GM23338 (cell line): ENCODE results near the gene C1QTNF1. TPM values are rescaled to one million over a fixed set of nuclear protein-coding genes. Genes with fewer than 3 reads are reported as not detected.

ENCODE experiments used
- ATAC-seq: fragments of 200-7000 bp; cut with Tn5 transposase; 3 replicates; pipeline ENCODE4 v1.9.1; 2020
- DNase-seq: peaks from one replicate; pipeline ENCODE4 v3.0.0-alpha.2; 2015; ENCODE audit warnings: low spot score
- H2AFZ ChIP-seq: fragments of 200-600 bp; sonication (generic); 2 replicates; pipeline ENCODE4 v1.8.0; 2016; ENCODE audit warnings: antibody characterized with exemption, mild to moderate bottlenecking, moderate library complexity
- H3F3A ChIP-seq: fragments of 200-600 bp; sonication (generic); replicated peaks from 2 replicates; pipeline ENCODE4 v1.8.0; 2017; ENCODE audit warnings: antibody characterized with exemption, mixed run types, low read depth
- H3K27ac ChIP-seq: fragments of 200-600 bp; sonication (generic); 2 replicates; pipeline ENCODE4 v1.6.1; 2016; ENCODE audit warnings: low read depth
- H3K27me3 ChIP-seq: fragments of 200-600 bp; sonication (generic); 2 replicates; pipeline ENCODE4 v1.8.0; 2016; ENCODE audit warnings: mild to moderate bottlenecking, mixed run types, moderate library complexity; ENCODE audit not compliant: insufficient read depth
- H3K36me3 ChIP-seq: fragments of 200-600 bp; sonication (generic); 2 replicates; pipeline ENCODE4 v1.8.0; 2016; ENCODE audit warnings: mild to moderate bottlenecking; ENCODE audit not compliant: insufficient read depth
- H3K4me1 ChIP-seq: fragments of 200-600 bp; sonication (generic); 2 replicates; pipeline ENCODE4 v1.8.0; 2016; ENCODE audit warnings: mild to moderate bottlenecking, moderate library complexity; ENCODE audit not compliant: insufficient read depth
- H3K4me2 ChIP-seq: fragments of 200-600 bp; sonication (generic); 2 replicates; pipeline ENCODE4 v1.7.1; 2017; ENCODE audit warnings: mixed run types
- H3K4me3 ChIP-seq: fragments of 200-600 bp; sonication (generic); 2 replicates; pipeline ENCODE4 v1.6.1; 2016; ENCODE audit warnings: mixed run types
- H3K79me2 ChIP-seq: fragments of 200-600 bp; sonication (generic); replicated peaks from 2 replicates; pipeline ENCODE4 v1.8.0; 2017; ENCODE audit warnings: mild to moderate bottlenecking; ENCODE audit not compliant: insufficient read depth
- H3K9me2 ChIP-seq: fragments of 200-600 bp; sonication (generic); 2 replicates; pipeline ENCODE4 v1.8.0; 2017; ENCODE audit not compliant: insufficient read depth
- H4K20me1 ChIP-seq: fragments of 200-600 bp; sonication (generic); replicated peaks from 2 replicates; pipeline ENCODE4 v1.8.0; 2017; ENCODE audit warnings: mild to moderate bottlenecking; ENCODE audit not compliant: insufficient read depth
- H3K27ac Mint-ChIP-seq: 2 replicates; pipeline ENCODE4 v1.8.0; 2020; ENCODE audit warnings: inconsistent platforms, mild to moderate bottlenecking, moderate library complexity, mixed read lengths
- H3K27me3 Mint-ChIP-seq: 3 replicates; pipeline ENCODE4 v1.8.0; 2022; ENCODE audit warnings: low read depth, mild to moderate bottlenecking, moderate library complexity, mixed read lengths, inconsistent platforms; ENCODE audit not compliant: insufficient read depth, poor library complexity
- H3K36me3 Mint-ChIP-seq: 3 replicates; pipeline ENCODE4 v1.8.0; 2021; ENCODE audit warnings: low read depth, mild to moderate bottlenecking, inconsistent platforms, moderate library complexity, mixed read lengths
- H3K4me1 Mint-ChIP-seq: 3 replicates; pipeline ENCODE4 v1.8.0; 2020; ENCODE audit warnings: mild to moderate bottlenecking, inconsistent platforms, mixed read lengths
- H3K4me3 Mint-ChIP-seq: 3 replicates; pipeline ENCODE4 v1.8.0; 2021; ENCODE audit warnings: moderate library complexity, mild to moderate bottlenecking, inconsistent platforms, mixed read lengths
- H3K9me3 Mint-ChIP-seq: 3 replicates; pipeline ENCODE4 v1.8.0; 2020; ENCODE audit warnings: moderate library complexity, mild to moderate bottlenecking, inconsistent platforms, mixed read lengths
- CREB1 ChIP-seq: fragments of 250-450 bp; sonication (Bioruptor Pico); IDR thresholded peaks from 2 replicates; pipeline ENCODE4 v1.5.0; 2020; ENCODE audit warnings: low read depth, mild to moderate bottlenecking, moderate library complexity
- CTCF ChIP-seq, 2 experiments: fragments of 200-600 bp in 1 of 2; sonication (generic) in 1 of 2; conservative IDR thresholded peaks; 2 replicates each; pipeline versions ENCODE4 v1.5.1 to v1.6.1; 2016 to 2017; ENCODE audit warnings: antibody characterized with exemption in 2 of 2, low read depth in 2 of 2, mild to moderate bottlenecking in 2 of 2, moderate library complexity in 1 of 2
- ETS1 ChIP-seq: IDR thresholded peaks from 2 replicates; pipeline ENCODE4 v1.6.1; 2016; ENCODE audit warnings: antibody characterized with exemption
- EZH2 ChIP-seq: fragments of 200-600 bp; sonication (generic); IDR thresholded peaks from one replicate; pipeline ENCODE4 v1.8.0; 2017; ENCODE audit warnings: antibody characterized with exemption, mild to moderate bottlenecking, low read depth; ENCODE audit not compliant: unreplicated experiment
- EZH2phosphoT487 ChIP-seq: fragments of 200-600 bp; sonication (generic); IDR thresholded peaks from one replicate; pipeline ENCODE4 v1.8.1; 2018; ENCODE audit warnings: antibody characterized with exemption; ENCODE audit not compliant: unreplicated experiment
- JUNB ChIP-seq: IDR thresholded peaks from one replicate; pipeline ENCODE4 v1.6.1; 2016; ENCODE audit warnings: antibody characterized with exemption; ENCODE audit not compliant: unreplicated experiment
- NANOG ChIP-seq: IDR thresholded peaks from 2 replicates; pipeline ENCODE4 v1.6.1; 2016; ENCODE audit warnings: antibody characterized with exemption, borderline replicate concordance
- POLR2AphosphoS5 ChIP-seq: IDR thresholded peaks from 2 replicates; pipeline ENCODE4 v1.6.1; 2016; ENCODE audit warnings: antibody characterized with exemption, low read depth
- REST ChIP-seq: IDR thresholded peaks from one replicate; pipeline ENCODE4 v1.6.1; 2018; ENCODE audit warnings: antibody characterized with exemption; ENCODE audit not compliant: unreplicated experiment
- STAT1 ChIP-seq: IDR thresholded peaks from one replicate; pipeline ENCODE4 v1.6.1; 2016; ENCODE audit warnings: antibody characterized with exemption; ENCODE audit not compliant: unreplicated experiment
- ZNF114 ChIP-seq: fragments of 250-450 bp; sonication (Bioruptor Pico); IDR thresholded peaks from 2 replicates; pipeline ENCODE4 v1.5.0; 2020; ENCODE audit warnings: mild to moderate bottlenecking, moderate library complexity
- ZNF331 ChIP-seq: fragments of 250-450 bp; sonication (Bioruptor Pico); IDR thresholded peaks from 2 replicates; pipeline ENCODE4 v1.5.0; 2020; ENCODE audit warnings: low read depth, mild to moderate bottlenecking, moderate library complexity
- ZNF462 ChIP-seq: fragments of 250-450 bp; sonication (Bioruptor Pico); IDR thresholded peaks from 2 replicates; pipeline ENCODE4 v1.5.0; 2020; ENCODE audit warnings: mild to moderate bottlenecking, moderate library complexity
- polyA plus RNA-seq: library from polyadenylated mRNA; unstranded; fragments of >200 nt; fragmentation: Nextera tagmentation; extraction: Ambion mirVana; gene quantifications from 2 replicates; pipeline ENCODE4 v1.2.1, GENCODE V29; 2016
- total RNA-seq: library from RNA; depleted of rRNA; stranded (reverse); fragments of >200 nt; shearing (Covaris generic); gene quantifications from 2 replicates; pipeline ENCODE4 v1.2.3, GENCODE V29; 2014

Gene C1QTNF1
- total and polyA plus RNA-seq, 2 experiments from 2014 or later: 1.1 to 1.9 TPM

GRCh38 chr17:79041723-79042420 is 17.9 kb downstream of the C1QTNF1 start:
- H2AFZ ChIP-seq: no peak overlapping the region
- no peaks in the 10 kb centered on the region for H3K27me3 ChIP-seq
- no peak for DNase-seq
- no peak; the same call in 2 of the 3 replicates for ATAC-seq
- Mint-ChIP-seq H3K27me3 (peaks cover 12% of the 10 kb centered on the region), H3K27ac (no peak overlapping the region), H3K36me3 (no peaks in the 10 kb centered on the region; the same call in 2 of the 3 replicates), H3K9me3 (peaks cover 5% of the 10 kb centered on the region; the same call in 1 of the 3 replicates), H3K4me3 (no peak overlapping the region), H3K4me1 (no peaks in the 10 kb centered on the region; the same call in 2 of the 3 replicates)
- no peak overlapping the region for H3K4me3 ChIP-seq
- peaks cover 9% of the 10 kb centered on the region for H3F3A ChIP-seq
- H3K79me2 ChIP-seq: no peaks in the 10 kb centered on the region
- no peaks in the 10 kb centered on the region for H3K36me3 ChIP-seq
- no peak overlapping the region for H3K4me2 ChIP-seq
- no peaks in the 10 kb centered on the region for H4K20me1 ChIP-seq
- no peak overlapping the region for H3K27ac ChIP-seq
- TF ChIP-seq JUNB (no peak), NANOG (no peak), CREB1 (CRISPR knock-in tag) (no peak), REST (no peak), CTCF (conservative IDR thresholded peaks at IDR 0.05; ENCODE audit: low read depth in 2 of 2) (no peak), ZNF462 (CRISPR knock-in tag) (no peak), ETS1 (no peak), ZNF331 (CRISPR knock-in tag) (no peak), EZH2 (no peak), POLR2AphosphoS5 (no peak), EZH2phosphoT487 (no peak), ZNF114 (CRISPR knock-in tag) (no peak), STAT1 (no peak)
- H3K4me1 ChIP-seq: no peaks in the 10 kb centered on the region
- H3K9me2 ChIP-seq: no peaks in the 10 kb centered on the region
